Right renal pelvis (tissue), 4 donors: ENCODE data around the gene TREM2. TPM values are rescaled to one million over a fixed set of nuclear protein-coding genes. Genes with fewer than 3 reads are reported as not detected.
"Not testable (repeated sequence)": the region's sequence is repeated elsewhere in the genome, so short reads cannot be mapped to it uniquely, and the experiment has no call there.

Experiments used
- DNase-seq, 4 donors: peaks; one replicate each; pipeline ENCODE4 v3.0.0-alpha.2; 2013; ENCODE audit warnings: low read depth in 4 of 4, low spot score in 3 of 4, missing footprints in 1 of 4
- polyA plus RNA-seq, 4 donors: library from polyadenylated mRNA; unstranded; fragments of 120-200 nt; gene quantifications; one replicate each; pipeline ENCODE4 v1.2.1, GENCODE V29; 2013; ENCODE audit not compliant: insufficient read length in 4 of 4

Gene TREM2
- polyA plus RNA-seq, 4 donors: 0.15 to 0.63 (median 0.42) TPM

DNA sequence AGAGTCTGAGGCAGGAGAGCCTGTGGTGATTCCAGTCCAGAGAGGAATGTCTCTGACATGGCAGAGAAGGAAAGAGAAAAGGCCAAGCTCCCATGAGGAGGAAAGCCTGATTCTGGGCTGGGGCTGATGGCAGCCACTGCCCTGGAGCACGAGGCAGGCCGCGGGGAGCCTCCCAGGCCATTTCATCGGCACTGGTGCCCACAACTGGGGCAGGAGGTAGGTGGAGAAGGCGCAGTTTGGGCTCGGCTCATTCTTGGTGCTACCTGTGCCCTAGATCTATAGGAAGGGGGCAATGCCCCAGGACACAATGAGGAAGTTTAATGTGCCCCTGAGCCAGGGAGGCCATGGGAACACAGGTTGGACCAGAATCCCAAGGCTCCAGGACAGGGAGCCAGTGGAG is 6.1 kb downstream of the TREM2 start:
- no peak for DNase-seq

GRCh38 chr6:41156001-41156400 is 6.9 kb downstream of the TREM2 start:
- DNase-seq: no peak

DNA sequence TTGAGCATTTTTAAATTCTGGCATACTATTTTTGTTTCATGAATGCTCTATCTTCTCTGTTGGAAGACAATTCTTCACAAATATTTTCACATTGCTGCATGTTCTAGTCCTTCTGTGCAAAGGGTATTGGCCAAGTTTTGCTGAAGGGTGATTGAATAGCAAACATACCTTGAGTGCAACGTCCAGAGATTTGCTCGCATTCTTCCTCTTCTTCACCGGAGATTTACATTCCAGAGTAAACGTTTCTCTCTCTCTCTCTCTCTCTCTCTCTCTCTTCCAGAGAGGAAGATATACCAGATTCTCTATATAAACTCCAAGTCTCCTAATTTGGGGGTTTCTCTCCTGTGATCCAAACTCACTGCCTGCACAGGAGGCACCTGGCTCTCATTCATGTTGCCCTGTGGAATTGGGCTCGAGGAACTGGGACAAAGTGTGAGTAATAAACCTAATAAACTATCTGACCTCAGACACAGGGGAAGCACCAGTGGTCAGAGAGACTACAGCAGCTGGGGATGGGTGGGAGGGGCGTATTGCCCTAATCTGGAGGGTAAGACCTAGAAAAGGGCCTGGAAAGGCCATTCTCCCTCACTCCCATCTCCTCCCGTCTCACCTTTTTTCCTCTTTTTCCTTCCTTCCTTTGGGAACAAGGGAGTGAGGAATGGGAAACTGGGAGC is 7.6 kb downstream of the TREM2 start:
- no peak for DNase-seq

DNA sequence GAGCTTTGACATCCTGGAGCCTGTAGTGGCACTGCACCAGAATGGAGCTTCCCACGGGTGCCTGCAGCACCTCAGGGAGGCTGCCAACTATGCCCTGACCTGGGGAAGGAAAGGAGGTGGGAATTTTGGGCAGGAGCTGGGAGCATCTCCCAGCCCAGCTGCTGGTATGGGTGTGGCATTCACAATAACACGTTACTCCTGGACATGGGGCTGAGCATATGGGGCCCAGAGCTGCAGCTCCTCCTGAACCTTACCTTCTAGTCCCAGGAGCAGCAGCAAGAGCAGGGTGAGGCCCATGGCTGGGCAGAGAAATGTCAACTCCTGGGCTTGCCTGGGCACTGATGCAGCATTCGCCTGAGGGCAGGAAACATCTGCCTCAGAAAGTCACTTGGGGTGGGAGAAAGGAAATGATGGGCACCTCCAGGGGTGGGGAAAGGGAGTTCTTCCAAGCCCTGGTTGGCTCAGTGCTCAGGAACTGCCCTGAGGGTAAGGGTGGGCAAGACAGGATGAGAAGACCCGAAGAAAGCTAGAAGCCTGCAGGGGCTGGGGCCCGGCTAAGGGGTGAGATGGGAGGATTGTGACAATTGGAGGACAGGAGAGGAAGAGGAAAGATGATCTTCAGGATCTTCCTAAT is 8.8 kb downstream of the TREM2 start, which contains the start of gene TREML1:
TREML1 (minus strand) TSS at position 356 of the 634 bp plus-strand sequence; CDS start at position 297, 59 bp downstream.
- no peak for DNase-seq

DNA sequence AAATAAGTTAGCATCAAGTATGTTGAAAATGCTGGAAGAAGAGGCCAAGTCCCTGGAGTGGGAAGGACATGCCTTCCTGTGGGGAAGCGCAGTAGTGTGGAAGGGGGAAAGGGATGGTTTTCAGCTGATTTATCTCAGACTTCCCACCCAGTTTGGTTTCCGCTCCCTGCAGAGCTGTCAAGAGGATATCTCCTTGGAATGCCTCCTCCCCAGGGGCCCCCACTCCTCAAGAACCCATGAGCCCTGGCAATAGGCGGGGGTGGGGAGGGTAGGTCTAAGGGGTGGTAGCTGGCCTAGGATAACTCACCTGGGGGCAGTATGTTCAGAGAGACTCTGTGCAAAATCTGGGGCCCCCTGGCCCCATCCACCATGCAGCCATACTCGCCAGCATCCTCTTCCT is 9.5 kb downstream of the TREM2 start:
- DNase-seq: no peak

DNA sequence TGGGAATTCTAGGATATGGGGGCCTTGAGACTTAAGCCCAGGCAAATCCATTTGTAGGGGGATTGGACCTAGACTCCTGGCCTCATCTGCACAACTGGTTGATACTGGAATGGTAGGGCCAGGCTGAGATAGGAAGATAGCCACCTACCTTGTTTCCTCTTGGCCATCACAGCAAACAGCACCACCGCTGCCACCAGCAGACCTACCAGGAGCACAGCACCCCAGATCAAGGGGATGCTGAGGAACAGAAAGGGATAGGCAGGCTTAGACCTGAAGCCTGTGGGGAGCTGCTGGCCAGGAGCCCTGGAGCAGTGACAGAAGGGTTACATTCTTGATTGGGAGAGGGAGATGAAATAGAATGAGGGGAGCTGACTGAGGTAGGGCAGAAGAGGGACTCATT is 12.2 kb downstream of the TREM2 start:
- DNase-seq: no peak

GRCh38 chr6:41147917-41148316 is 15.0 kb downstream of the TREM2 start:
- DNase-seq: no peak

GRCh38 chr6:41136911-41137310 is 26.0 kb downstream of the TREM2 start:
- no peak for DNase-seq

- DNase-seq: no peak
Observed at GRCh38 chr6:41135062-41135832, 27.7 kb downstream of the TREM2 start.

GRCh38 chr6:41132254-41132653 is 30.7 kb downstream of the TREM2 start:
- DNase-seq: no peak

- DNase-seq: no peak
Observed at GRCh38 chr6:41125282-41125681, 37.6 kb downstream of the TREM2 start.

GRCh38 chr6:41122918-41123317 is 40.0 kb downstream of the TREM2 start:
- no peak for DNase-seq

DNA sequence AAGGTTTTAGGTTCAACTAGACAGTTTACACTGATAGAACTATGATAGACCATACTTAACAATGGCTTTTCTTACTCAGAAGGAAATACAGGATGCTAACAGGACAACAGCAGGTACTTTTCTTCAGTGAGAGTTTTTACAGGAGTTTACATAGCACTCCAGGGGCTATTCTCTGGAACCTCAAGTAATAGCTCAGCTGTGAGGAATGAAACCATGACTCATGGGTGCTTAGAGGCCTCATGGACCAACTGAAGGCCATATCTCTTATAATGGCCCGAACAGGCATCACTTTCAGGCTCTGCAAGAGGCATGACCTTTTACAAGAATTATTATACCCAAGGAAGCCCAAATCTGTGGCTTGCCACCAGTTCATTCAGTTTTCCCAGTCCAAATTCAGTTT is 40.5 kb downstream of the TREM2 start:
- no peak for DNase-seq

GRCh38 chr6:41120058-41120457 is 42.9 kb downstream of the TREM2 start:
- DNase-seq: no peak

DNA sequence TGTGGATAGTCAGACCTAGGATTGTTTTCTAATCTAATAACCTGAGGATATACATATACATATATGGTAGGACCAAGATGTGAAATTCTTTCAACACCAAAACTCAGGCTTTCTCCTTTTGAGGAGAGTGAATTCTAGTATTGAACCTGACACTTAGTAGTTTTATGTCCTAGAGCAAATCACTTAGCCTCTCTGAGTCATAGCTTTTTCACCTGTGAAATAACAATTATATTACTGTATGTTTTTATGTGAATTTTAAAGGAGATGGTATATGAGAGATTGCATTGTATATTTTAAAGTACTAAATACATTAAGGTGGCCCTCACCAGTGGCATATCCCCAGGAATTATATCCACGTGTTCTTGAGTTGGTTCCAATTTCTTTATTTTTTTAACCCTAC is 43.4 kb downstream of the TREM2 start:
- DNase-seq: no peak

GRCh38 chr6:41115027-41115426 is 47.9 kb downstream of the TREM2 start:
- DNase-seq: not testable (repeated sequence)

GRCh38 chr6:41111017-41111416 is 51.9 kb downstream of the TREM2 start:
- no peak for DNase-seq

Other genes starting within 250 kb of the TREM2 start
- 1 to 10 TPM; 5.3 to 7.9 (median 6.1) TPM for gene UNC5CL, start 123.9 kb downstream of the TREM2 start, polyA plus RNA-seq
- under 1 TPM in 3 of 4 donors, not detected in 1; 0.45 to 0.69 (median 0.66) TPM for gene TSPO2, start 120.6 kb downstream of the TREM2 start, polyA plus RNA-seq
- under 1 TPM; 0.18 to 0.65 (median 0.23) TPM for gene APOBEC2, start 109.9 kb downstream of the TREM2 start, polyA plus RNA-seq
- gene OARD1, start 90.8 kb downstream of the TREM2 start, polyA plus RNA-seq: 10 to 100 TPM; 62.5 to 69.1 (median 63.9) TPM
- gene NFYA, start 90.1 kb downstream of the TREM2 start, polyA plus RNA-seq: 10 to 100 TPM; 45.2 to 52.0 (median 51.5) TPM
- gene TREML1, start 8.8 kb downstream of the TREM2 start, polyA plus RNA-seq: 1 to 10 TPM in 1 of 4 donors, under 1 TPM in 3; 0.52 to 1.2 (median 0.79) TPM
- under 1 TPM; 0.04 to 0.40 (median 0.18) TPM for gene TREML2, start 38.0 kb upstream of the TREM2 start, polyA plus RNA-seq
- not detected for gene TREML4, start 65.2 kb upstream of the TREM2 start, polyA plus RNA-seq
- gene TREM1, start 123.6 kb upstream of the TREM2 start, polyA plus RNA-seq: under 1 TPM in 1 of 4 donors, not detected in 3; 0.29 TPM
- gene NCR2, start 172.5 kb upstream of the TREM2 start, polyA plus RNA-seq: not detected